ENCODE results near the gene ADGRV1.

GRCh38 chr5:91042247-91042935 lies 483.8 kb downstream of the ADGRV1 start:
- TF ChIP-seq POLR2AphosphoS5 (IDR thresholded peaks at IDR 0.05; ENCODE audit: low read depth, low read length) (no peak), TAF1 (IDR thresholded peaks at IDR 0.05; ENCODE audit: borderline replicate concordance, insufficient read depth, low read length) (no peak), SIN3A (IDR thresholded peaks at IDR 0.05; ENCODE audit: borderline replicate concordance, insufficient read depth, low read length) (no peak)

Measured in PFSK-1 (cell line).